ENCODE measurements around the gene SCLY.

GRCh38 chr2:238101891-238102841 is 41.4 kb downstream of the SCLY start:
- TF ChIP-seq CTCF (IDR thresholded peaks at IDR 0.05) (no peak), ZFX (IDR thresholded peaks at IDR 0.05; ENCODE audit: borderline replicate concordance) (no peak)
